NCI-H2196 (cell line): Measurements from ENCODE around the gene SEMA4F.

Source experiments
- DNase-seq: peaks from one replicate; lab custom pipeline; 2025; ENCODE audit not compliant: unreplicated experiment; lab: John Stamatoyannopoulos, UW

SEMA4F gene

DNA sequence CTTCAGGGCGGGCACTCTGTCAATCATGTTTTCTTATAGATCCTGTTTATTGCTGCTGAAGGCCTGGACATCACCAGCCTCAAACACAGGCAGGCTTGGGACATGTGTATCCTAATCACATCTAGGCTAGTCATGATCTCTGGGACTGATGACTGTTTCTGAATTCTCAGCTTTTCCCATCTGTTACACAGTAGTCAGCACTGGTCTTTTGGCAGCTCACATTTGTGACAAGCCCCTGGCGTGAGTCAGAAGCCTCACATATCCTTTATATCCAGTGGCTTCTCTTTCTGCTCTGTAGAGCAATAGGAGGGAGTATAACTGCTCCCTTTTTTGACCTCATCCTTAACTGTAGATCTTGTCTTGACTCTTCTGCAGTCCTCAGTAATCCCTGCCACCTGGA lies 4.5 kb downstream of the SEMA4F start:
- no peak for DNase-seq

DNA sequence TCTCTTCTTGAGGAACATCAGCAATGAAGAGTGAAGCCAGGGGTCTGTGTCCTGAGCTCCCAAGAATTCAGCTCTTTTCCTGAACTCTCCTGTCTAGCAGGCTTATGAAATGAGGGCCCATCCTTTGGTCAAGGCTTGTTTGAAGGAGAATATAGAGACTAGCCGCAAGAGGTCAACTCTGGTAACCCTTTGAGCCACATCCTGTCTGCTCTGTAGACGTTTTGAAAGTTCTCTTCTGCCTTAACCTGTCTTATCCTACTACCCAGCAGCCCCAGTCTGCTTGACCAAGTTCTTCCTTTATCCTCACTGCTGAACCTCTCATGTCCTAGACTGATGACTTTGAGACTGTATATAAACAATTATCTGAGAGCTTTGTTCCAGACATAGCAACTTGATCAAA lies 5.4 kb downstream of the SEMA4F start:
- no peak for DNase-seq

DNA sequence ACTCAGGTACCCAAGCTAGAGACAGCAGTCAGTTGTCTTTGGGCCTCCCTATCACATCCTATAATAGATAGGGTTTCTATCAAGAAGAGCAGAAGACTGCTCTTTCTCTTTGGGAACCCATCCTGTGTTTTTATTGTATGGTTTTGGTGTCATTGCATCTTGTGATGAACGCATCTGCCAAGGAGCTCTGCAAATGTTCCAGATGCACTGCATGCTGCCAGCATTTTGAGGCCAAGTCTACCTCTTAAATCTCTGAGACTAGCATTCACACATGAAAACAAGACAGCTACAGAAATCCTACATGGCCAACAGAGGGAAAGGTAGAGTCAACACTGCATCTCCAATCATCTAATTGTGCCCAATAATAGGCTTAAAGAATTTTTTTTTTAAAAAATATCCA lies 14.0 kb downstream of the SEMA4F start:
- no peak for DNase-seq

DNA sequence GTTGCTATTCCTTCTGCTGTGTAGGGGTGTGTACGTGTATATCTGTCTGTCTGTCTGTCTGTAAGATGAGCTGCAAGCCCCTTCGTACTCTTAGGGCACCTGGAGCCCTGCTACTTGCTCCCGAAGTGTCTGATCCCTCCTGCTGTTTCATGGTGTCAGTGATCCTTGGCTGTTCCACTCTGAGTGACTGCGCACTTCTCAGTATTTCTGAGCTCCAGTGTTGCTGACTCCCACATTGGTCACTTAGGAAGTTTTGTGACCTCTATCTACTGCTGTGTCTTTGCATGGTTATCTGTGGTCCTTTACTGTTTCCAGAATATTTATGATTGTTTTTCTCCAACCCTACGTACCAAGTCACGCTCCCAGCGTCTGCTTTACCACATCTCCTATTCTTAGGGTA lies 16.2 kb downstream of the SEMA4F start:
- no peak for DNase-seq

DNA sequence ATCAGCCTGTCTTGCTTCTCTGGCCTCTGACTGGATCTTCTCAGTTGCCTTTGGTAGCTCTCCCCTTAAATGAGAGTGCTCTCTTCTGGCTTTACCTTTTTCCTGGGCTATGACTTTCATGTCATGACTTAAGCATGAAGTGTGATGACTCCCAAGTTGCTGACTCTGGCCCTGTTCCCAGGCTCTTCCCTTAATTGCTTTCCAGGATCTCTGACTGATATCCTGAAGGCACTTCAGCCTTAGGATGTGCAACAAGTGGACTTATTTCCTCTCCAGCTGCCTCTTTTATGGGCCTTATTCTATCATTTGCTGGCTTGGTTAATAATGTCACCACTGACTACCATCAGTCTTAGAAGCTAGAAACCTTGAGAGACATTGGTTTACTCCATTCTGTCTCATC lies 17.4 kb downstream of the SEMA4F start:
- DNase-seq: no peak

DNA sequence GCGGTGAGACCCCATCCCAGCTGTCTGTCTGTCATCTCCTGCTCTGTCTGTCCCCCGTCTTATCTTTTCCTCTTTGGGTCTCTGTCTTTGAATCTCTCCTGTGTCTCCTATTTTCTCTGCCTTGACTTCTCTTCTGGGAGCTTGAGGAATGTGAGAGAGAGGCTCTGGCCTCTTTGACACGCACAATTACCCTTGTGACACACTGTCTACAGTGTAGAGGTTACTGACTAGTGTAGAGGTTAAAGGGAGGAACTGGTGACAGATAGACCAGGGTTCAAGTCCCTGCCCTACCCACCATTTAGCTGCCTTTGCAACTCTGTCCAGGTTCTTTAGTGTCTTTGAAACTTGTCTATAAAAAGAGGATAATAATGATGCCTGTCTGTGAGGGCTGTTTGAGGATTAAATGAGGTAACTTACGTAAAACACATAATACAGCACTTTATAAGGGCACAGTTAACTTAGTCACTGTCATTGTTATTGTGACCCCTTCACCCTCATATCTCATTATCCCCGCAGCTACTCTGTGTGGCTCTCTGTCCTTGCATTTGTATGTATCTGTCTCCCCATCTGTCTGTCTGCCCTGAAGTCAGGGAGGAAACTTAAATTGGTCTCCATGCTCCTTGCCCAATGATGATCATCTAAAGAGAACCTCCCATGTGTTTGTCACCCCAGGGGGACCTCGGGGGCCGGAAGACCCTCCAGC lies 19.9 kb downstream of the SEMA4F start:
- DNase-seq: no peak

DNA sequence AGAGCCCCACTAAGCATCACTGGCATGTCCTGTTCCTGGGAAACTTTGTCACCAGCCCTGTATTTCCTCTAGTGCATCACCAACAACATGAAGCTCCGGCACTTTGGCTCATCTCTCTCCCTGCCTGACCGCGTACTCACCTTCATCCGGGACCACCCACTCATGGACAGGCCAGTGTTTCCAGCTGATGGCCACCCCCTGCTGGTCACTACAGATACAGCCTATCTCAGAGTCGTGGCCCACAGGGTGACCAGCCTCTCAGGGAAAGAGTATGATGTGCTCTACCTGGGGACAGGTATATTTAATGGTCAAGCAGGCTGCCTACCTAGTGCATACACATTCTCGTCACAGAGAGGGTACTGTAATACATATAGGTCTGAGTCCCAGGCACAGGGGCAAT lies 21.0 kb downstream of the SEMA4F start:
- no peak for DNase-seq

DNA sequence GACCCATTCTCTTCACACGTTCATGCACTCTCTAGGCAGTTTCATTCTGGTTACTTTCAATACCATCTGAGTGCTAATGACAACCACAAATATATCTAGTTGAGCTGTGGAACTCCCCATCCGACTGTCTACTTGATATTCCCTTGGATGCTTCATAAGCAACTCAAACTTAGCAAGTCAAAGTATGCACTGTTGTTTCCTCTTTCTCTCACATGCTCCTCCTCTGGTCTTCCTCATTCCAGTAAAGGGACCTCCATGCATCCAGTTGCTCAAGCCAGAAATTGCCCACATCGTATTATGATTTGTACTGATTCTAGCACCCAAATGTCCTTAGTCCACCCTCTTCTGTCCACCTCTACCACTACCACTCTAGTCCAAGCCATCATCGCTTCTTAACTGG lies 22.3 kb downstream of the SEMA4F start:
- no peak for DNase-seq

DNA sequence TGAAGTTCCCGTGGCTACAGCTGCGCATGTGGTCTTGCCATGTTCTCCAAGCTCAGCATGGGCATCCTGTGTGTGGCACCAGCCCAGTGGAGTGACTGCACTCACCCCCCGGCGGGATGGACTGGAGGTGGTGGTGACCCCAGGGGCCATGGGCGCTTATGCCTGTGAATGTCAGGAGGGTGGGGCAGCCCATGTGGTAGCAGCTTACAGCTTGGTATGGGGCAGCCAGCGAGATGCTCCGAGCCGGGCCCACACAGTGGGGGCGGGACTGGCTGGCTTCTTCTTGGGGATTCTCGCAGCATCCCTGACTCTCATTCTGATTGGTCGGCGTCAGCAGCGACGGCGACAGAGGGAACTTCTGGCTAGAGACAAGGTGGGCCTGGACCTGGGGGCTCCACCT lies 25.6 kb downstream of the SEMA4F start:
- DNase-seq: no peak

DNA sequence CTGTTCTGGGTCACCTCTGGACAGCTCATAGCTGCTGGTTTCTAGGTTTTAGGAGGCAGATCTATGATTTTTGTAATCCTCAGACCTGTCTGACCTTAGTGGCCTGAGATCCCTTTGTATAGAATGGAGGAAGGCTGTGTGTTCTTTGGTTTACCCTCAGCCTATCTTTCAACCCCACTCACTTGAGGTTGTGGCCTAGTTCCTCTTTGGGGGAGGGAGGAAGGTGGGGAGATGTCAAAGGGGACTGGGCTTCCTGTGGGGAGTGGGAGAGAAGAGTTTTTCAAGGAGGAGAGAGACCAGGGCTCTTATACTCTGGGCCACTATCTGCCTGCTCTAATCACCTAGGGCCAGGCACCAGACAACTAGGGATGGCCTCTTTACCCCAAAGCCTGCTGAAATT lies 28.5 kb downstream of the SEMA4F start:
- no peak for DNase-seq

DNA sequence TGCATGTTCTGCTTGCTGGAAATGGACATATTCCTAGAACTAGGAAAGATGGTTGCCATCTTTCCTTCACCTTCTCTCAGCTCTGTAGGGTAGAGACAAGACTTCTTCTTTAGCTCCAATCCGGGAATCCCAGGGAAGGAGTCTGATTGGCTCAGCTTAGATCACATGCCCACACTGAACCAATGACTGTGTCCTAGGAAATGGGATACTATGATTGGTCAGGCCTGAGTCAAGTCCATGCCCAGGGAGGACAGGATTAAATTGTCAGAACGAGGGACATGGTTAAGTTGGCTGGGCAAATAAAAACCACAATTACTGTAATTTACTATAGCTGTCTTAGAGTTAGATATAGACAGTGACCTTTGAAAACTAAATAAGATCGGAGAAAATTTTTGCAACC lies 31.4 kb downstream of the SEMA4F start:
- no peak for DNase-seq

DNA sequence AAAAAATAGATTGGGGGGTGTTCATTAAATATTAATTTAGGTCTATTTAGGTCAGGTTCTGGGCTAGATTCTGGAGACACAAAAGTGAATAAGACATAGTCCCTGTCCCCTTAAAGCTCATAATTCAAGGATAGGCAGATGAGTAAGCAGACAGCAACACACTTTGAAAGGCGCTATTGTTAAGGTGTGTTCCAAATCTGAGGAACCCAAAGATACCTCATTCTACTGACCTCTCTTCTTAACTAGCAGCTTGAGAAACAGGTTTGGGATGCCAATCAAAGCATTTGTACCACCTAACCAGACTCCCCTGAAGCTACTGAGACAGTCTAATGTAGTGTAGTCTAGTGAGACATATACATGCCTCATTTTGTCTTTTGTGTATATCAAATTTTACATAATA lies 34.8 kb downstream of the SEMA4F start:
- DNase-seq: no peak

DNA sequence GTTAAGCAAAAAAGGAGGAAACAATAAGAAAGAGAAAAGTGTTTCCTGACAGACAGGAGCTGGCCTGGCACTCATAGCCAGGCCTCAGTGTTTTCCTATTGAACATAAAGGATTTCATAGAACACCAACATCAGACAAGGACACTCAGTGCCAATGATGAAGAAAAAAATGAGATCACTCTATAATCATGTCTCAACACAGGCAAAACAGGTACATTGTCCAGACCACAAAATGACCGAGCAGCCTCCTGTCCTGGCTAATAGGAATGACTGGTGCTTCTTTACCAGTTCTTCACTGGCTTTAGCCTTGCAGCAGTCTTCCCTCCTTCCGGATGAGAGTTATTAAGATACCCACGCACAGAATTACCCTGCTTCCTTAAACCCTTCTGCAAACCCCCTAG lies 35.6 kb downstream of the SEMA4F start:
- no peak for DNase-seq

DNA sequence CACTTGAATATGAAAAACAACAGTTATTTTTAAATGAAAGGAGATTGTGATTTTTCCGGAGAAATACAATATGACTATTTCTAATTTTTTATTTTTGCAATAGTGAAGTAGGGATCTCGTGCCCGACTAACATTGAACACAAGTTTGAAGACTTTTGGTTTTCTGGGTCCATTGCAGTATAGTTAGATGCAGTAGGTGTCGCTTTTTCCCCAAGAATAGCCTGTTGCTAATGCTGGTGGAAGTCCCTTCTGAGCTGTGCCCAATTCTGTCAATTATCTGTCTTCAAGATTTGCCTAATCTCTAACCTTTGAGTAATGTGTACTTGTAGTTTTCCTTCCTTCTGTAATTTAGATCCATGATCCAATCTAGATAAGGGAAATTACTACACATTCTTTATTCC lies 36.5 kb downstream of the SEMA4F start:
- DNase-seq: peak; percentile 33

DNA sequence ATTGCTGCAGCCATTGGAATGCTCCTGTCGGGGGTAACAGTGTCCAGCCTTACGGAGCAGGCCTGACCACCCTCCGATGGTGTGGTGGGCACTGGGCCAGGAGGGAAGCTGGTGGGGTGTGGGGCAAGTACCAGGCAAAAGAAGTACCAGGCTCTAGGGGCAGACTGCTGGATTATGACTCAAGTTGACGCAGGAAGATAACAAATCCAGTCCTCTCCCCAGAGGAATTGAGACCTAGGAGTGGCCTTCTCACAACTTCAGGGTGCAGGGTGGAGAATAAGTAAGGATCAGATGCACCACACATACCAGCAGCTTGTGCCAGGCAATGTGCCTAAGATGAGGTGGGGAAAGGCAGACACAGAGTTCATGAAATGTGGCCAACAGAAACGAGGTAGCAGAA lies 37.9 kb downstream of the SEMA4F start:
- DNase-seq: no peak

DNA sequence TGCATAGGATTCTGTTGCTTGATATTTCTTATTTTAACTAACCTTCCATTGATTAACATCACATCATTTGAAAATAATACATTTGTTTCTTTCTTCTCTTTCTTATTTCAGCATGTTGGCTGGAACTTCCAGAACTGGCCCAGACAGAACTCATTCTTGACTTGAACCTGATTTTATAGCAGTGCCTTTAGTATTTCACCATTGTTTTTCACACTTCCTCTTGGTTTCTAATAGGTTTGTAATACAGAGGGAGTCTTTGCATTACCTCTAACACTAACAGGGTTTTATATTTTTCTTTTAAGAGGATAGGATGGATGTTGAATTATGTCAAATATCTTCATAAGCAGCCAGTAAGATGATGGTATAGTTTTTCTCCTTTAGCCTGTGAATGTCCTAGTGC lies 39.2 kb downstream of the SEMA4F start:
- DNase-seq: no peak

DNA sequence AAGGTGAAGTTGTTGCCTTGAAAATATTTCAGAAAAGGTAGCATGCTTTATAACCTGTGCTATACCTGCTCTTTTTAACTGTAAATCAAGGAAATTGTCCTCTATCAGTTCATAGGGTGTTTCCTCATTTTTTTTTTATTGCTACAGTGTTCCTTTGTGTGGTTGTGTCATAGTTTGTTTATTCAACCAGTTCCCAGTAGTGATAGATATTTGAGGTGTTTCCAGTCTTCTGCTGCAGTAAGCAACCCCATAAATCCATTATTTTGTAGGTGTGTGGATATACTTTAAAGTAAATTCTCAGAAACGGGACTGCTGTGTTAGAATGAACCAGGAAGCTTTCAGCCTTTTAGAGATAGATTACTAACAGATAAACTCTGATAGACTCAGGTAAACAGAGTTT lies 39.6 kb downstream of the SEMA4F start:
- DNase-seq: no peak

DNA sequence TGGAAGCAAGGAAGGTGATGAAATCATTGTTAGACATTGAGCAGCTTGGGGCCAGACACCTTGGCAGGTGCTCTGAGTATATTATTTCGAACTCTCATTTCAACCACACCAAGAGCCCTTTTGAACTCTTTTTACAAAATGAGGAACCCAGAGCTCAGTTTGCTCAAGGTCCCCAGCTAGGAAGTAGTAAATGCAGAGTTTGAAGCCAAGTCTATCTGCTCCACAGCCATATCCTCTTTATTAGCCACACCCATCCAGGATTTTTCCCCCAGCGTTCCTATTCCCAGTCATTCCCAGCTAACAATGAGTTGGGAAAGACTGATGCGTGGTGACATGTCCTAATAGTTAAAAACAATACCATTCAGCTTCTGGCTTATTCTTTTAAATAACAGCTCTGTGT lies 40.2 kb downstream of the SEMA4F start:
- DNase-seq: peak; percentile 11

DNA sequence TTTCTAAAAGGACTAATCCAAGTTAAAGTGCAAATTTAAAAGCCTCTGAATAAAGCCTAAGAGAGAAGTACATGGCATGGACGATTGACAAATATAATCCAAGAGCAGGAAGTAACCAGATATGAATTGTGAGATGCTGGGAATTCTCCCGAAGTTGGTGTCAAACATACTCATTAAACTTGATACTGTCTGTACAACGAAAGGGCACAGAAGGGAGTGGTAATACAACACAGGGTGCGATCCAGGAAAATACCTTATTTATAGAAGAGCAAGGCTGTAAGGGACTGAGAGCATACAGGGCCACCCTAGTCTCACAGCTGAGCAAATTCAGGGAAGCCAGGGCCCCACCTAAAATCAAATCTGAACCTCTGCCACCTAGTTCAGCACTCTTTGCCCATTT lies 41.6 kb downstream of the SEMA4F start:
- no peak for DNase-seq

DNA sequence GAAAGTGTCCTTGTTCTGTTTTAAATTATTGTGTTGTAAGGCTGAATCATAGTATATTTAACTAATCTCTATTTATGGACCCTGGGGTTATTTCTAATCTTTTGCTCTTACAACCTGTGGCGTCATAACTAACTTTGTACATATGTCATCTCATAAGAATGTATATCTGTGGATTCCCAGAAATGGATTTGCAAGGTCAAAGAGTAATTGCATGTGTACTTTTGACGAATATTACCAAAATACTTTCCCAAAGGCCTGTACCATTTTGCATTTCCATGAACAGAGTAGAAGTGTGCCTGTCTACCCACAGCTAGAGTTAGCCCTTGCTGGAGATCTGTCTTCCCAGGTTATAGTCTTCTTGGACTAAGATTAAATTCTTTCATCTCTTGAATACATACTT lies 42.8 kb downstream of the SEMA4F start:
- DNase-seq: no peak

DNA sequence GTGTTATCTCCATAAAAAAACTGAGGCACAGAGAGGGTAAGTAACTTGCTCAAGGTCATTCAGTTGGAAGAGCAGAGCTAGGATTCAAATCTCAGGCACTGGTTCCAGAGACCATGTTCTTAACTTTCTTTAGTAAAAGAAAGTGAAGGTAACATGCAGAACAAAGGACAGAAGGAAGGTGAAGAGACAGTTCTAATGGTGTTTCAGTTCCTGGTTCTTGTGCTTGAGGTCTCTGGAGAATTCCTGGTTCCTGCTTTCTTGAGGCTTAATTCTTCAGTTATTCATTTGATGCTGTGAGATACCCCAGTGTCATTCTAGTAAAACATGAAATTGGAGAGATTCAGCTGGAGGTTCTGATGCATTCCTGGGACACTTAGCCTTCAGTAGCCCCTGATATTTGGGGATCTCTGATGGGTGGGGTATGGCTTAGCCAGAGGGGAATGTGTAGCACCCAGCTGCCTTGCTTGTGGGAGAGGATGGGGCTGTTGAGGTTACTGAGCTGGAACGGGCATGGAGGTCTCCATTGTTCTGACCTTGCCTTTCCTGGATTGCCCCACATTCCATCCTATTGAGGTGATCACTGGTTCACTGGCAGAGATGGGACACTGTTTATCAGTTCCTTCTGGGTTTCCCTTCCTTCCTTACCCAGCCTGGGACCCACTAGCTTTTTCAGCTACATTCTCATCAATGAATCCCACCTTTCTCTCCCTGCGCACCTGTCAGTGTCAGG lies 46.8 kb downstream of the SEMA4F start:
- no peak for DNase-seq

DNA sequence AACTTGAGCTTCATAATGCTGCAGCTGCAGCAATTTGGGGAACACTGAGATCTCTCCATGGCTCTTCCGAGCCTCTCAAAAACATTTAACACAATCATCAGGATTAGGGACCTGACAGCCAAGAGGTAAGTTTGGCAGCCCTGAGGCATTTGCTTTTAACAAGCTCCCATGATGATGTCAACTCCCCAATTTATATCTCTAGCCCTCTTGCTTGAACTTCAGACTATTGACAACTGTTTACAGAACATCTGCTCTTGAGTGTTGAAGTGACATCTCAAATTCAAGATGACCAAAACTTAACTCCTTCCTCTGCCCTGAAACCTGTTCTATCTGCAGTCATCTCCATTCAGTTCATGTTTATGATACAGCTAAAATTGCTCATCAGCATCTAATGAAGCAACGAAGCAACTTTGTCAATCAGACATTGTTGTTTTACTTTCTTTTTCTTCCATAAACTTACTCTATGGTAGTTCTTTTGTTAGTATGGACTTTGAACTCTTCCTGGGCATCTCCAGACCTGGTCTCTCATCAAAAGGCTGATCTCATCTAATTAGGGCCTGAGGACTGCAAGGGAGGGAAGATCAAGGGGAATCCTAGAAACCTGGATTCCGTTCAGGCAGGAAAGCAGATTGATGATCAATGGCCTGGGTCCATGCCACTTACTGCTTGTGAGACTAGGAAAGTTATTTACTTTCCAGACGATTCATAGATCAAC lies 48.1 kb downstream of the SEMA4F start:
- DNase-seq: no peak
